Endothelial cell of umbilical vein (primary cell): ENCODE data around the gene STX12.

Source experiments
- CTCF ChIP-seq, 2 donors: IDR thresholded peaks; 1 replicate in 1 of 2; 2 replicates in 1 of 2; pipeline ENCODE4 v1.5.1; 2011; ENCODE audit warnings: low read length in 2 of 2, mild to moderate bottlenecking in 2 of 2, moderate library complexity in 2 of 2, control low read depth in 1 of 2, inconsistent platforms in 1 of 2, low read depth in 1 of 2; ENCODE audit not compliant: insufficient read depth in 1 of 2; ENCODE audit errors: extremely low read depth in 1 of 2
- EZH2 ChIP-seq: IDR thresholded peaks from 2 replicates; pipeline ENCODE4 v1.6.1; 2012; ENCODE audit warnings: borderline replicate concordance, low read depth, mild to moderate bottlenecking, moderate library complexity, low read length, inconsistent platforms; ENCODE audit not compliant: severe bottlenecking
- FOS ChIP-seq: IDR thresholded peaks from 2 replicates; pipeline ENCODE4 v1.6.1; 2011; ENCODE audit warnings: mild to moderate bottlenecking, low read length, moderate library complexity, borderline replicate concordance; ENCODE audit not compliant: insufficient read depth
- GATA2 ChIP-seq: IDR thresholded peaks from 2 replicates; pipeline ENCODE4 v1.7.0; 2011; ENCODE audit warnings: low read depth, mild to moderate bottlenecking, moderate library complexity, mixed read lengths, low read length; ENCODE audit not compliant: insufficient read length, insufficient read depth
- JUN ChIP-seq: IDR thresholded peaks from 2 replicates; pipeline ENCODE4 v1.6.1; 2011; ENCODE audit warnings: borderline replicate concordance, low read depth; ENCODE audit not compliant: insufficient read length, insufficient read depth
- MAX ChIP-seq: IDR thresholded peaks from 2 replicates; pipeline ENCODE4 v1.6.1; 2011; ENCODE audit not compliant: insufficient read depth, insufficient read length
- MYC ChIP-seq: IDR thresholded peaks from one replicate; pipeline ENCODE4 v1.6.1; 2011; ENCODE audit warnings: mild to moderate bottlenecking, low read depth, low read length
- POLR2A ChIP-seq: IDR thresholded peaks from 2 replicates; pipeline ENCODE4 v1.6.1; 2012; ENCODE audit warnings: low read depth, mild to moderate bottlenecking, control low read depth, low read length
- POLR2AphosphoS5 ChIP-seq: IDR thresholded peaks from 2 replicates; pipeline ENCODE4 v1.6.1; 2012; ENCODE audit warnings: low read depth, mild to moderate bottlenecking, control low read depth, low read length, moderate library complexity; ENCODE audit not compliant: insufficient read depth

- TF ChIP-seq CTCF (IDR thresholded peaks at IDR 0.05; ENCODE audit: extremely low read depth in 1 of 2, insufficient read depth in 1 of 2, low read depth in 1 of 2, low read length in 2 of 2) (no peak), MAX (no peak), EZH2 (no peak), POLR2AphosphoS5 (no peak), POLR2A (no peak), JUN (no peak), MYC (no peak), FOS (no peak), GATA2 (no peak)
Observed at GRCh38 chr1:27858949-27859576, 86.0 kb downstream of the STX12 start.
